ENCODE measurements around the gene VGLL4.
"Not testable (repeated sequence)": the region's sequence is repeated elsewhere in the genome, so short reads cannot be mapped to it uniquely, and the experiment has no call there.

Gene VGLL4

GRCh38 chr3:11591002-11591355, 52.7 kb downstream of the VGLL4 start:
- in situ Hi-C loops (cut with MboI; ENCODE audit: low sequenced_read_pairs) = no loop called here

DNA sequence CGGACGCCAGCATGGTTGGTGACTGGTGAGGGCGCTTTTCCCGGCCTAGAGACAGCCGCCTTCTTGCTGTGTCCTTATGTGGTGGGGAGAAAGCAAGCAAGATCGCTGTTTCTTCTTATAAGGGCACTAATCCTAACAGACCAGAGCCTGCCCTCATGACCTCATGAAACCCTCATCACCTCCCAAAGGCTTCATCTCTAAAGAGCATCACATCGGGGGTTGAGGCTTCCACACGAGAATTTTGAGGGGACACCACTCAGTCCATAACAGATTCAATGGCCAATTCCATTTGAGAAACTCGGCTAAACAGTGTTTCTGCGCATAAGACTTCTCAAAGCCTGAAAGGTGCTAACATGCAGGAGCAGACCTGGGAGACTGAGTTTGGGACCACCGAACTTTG, 54.0 kb downstream of the VGLL4 start:
- in situ Hi-C loops (cut with MboI; ENCODE audit: low sequenced_read_pairs) = no loop called here

DNA sequence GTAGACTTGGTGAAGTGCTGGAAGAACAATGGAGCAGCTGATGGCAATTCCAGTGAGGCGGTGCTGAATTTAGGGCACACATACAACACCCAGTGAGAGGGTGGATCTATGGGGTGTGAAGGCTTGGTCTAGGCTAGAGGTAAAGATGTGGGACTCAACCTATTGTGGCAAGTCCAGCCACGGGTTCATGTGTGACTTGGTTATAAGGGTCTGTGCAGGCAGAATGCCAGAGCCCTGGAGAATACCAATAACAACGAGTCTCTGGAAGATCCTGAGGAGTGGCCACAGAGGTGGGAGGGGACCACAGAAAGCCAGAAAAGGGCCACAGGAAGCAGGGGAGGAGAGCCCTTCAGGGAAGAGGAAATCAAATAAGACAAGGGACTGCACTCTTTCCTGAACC, 55.0 kb downstream of the VGLL4 start:
- in situ Hi-C loops (cut with MboI; ENCODE audit: low sequenced_read_pairs) = no loop called here

DNA sequence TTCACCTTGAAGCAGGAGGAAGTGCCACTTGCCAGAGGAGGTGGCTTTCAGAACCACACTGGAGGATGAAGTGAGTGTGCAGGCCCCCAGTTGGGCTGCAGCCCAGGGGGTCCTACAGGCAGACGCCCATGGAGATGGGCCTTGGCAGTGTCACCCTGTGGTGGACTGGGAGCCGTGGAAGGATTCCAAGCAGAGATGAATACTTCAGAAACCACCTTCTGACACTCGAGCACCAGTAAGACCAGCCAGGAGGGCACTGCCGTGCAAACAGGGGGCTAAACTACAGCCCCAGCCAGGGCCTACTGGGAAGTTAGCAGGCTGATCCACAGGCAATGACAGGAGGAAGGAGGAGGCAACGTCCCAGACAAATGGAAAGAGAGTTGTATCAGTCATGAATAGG, 55.4 kb downstream of the VGLL4 start:
- in situ Hi-C loops (cut with MboI; ENCODE audit: low sequenced_read_pairs) = no loop called here

GRCh38 chr3:11587766-11588165, 55.9 kb downstream of the VGLL4 start:
- in situ Hi-C loops (cut with MboI; ENCODE audit: low sequenced_read_pairs) = no loop called here

DNA sequence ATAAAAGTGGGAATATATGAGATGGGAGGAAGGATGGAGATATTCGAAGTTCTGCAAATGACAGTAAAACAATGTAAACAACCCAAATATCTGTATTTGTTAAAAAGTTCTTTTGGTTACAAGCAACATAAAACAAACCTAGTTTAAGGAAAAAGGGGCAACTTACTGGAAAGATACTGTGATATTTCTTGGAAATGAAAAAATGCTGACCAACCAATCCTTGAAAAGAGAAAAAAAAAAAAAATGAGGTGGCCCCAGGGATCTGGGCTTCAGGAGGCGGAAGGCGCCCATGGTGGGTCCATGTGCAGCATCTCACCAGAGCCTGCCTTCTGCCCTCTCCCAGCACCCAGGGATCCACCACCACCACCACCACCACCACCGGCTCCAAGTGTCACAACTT, 59.1 kb downstream of the VGLL4 start:
- in situ Hi-C loops (cut with MboI; ENCODE audit: low sequenced_read_pairs) = no loop called here

DNA sequence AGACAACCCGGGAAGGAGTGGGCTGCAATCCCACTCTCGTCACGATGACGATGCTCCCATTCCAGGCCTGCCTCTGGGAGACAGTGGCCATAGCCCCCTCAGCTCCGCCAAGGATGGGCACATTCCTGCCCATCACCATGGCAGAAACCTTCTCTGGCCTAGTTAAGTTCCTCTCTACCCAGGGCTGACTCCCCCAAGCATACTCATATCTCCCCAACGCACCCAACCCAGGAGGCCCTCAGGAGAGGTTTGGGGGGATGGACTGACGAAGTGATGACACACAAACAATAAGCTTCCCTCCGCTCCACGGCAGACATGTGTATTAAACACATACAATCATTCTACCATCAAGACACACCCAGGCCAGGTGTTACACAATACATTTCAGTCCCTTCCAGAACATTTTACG, 60.1 kb downstream of the VGLL4 start:
- in situ Hi-C loops (cut with MboI; ENCODE audit: low sequenced_read_pairs) = no loop called here

GRCh38 chr3:11583235-11583634, 60.5 kb downstream of the VGLL4 start:
- in situ Hi-C loops (cut with MboI; ENCODE audit: low sequenced_read_pairs) = no loop called here

GRCh38 chr3:11582191-11582968, 61.3 kb downstream of the VGLL4 start:
- in situ Hi-C loops (cut with MboI; ENCODE audit: low sequenced_read_pairs) = no loop called here

- in situ Hi-C loops (cut with MboI; ENCODE audit: low sequenced_read_pairs) = no loop called here
Observed at GRCh38 chr3:11581237-11582190, 62.2 kb downstream of the VGLL4 start.

DNA sequence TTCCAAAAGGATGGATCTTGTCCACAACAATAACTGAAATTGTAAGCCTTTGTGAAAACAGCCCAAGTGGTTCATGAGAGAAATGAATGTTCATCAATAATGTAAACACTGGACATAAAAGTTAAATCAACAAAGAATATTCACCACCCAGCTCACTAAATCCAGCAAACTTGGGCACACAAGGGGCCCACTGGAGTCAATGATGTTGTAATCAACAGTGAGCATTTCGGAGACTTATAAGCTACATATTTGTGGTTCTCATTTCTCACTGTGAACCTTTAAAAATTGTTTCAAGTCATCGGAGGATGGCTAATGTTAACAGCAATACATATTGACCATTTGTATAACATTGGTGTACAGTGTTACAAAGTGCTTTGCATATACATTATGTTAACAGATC, 63.1 kb downstream of the VGLL4 start:
- in situ Hi-C loops (cut with MboI; ENCODE audit: low sequenced_read_pairs) = no loop called here

- in situ Hi-C loops (cut with MboI; ENCODE audit: low sequenced_read_pairs) = no loop called here
Observed at GRCh38 chr3:11578169-11578568, 65.5 kb downstream of the VGLL4 start.

GRCh38 chr3:11576453-11576852, 67.3 kb downstream of the VGLL4 start:
- in situ Hi-C loops (cut with MboI; ENCODE audit: low sequenced_read_pairs) = no loop called here

GRCh38 chr3:11575677-11576076, 68.0 kb downstream of the VGLL4 start:
- in situ Hi-C loops (cut with MboI; ENCODE audit: low sequenced_read_pairs) = no loop called here

- in situ Hi-C loops (cut with MboI; ENCODE audit: low sequenced_read_pairs) = no loop called here
Observed at GRCh38 chr3:11574981-11575669, 68.6 kb downstream of the VGLL4 start.

GRCh38 chr3:11572660-11573059, 71.1 kb downstream of the VGLL4 start:
- in situ Hi-C loops (cut with MboI; ENCODE audit: low sequenced_read_pairs) = not testable (repeated sequence)

DNA sequence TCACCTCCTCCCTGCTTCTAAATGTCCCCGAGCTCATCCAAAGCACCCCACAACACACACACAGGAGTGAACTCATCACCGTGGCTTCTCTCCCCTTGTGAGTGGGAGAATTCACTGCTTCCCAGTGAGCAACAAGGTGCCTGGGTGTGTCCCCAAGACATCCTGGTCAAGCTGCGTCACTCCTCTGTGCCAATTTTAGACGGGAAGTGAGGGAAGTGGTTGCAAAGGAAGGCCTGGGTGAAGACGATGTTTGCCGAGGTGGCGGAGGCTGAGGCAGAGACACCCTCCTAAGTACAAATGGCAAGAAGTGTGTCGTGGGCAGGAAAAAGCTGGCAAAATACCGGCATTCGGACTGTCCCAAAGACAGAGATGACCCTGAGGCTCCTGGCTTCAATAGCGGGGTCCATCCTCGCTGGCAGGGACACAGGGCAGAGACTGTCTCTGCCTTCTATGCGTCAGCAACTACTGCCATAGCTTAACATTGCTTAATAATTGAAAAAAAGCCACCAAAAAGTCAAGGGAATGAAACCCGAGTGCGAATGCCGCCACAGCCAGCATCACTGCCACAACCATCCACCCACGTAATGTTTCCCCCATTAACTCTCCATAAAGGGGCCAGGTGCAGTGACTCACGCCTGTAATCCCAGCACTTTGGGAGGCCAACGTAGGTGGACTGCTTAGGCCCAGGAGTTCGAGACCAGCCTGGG, 72.8 kb downstream of the VGLL4 start:
- in situ Hi-C loops (cut with MboI; ENCODE audit: low sequenced_read_pairs) = no loop called here

DNA sequence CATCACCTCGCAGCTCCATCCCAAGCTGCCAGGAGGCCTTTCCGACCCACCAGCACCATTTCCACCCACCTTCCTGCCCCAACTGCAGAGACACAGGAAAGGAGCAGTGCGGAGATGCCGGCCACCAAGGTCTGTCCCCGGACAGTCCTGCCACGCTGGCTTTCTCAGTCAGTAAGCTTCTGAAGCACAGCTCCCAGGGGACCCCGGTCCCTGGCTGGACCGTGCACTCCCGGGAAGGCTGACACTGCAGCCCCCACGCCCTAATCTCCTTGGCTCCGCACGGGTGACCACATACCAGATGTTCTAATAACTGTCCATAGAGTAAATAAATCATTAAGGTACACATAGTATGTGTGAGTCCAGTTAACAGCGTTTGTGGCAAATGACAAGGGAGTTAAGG, 73.5 kb downstream of the VGLL4 start:
- in situ Hi-C loops (cut with MboI; ENCODE audit: low sequenced_read_pairs) = no loop called here

DNA sequence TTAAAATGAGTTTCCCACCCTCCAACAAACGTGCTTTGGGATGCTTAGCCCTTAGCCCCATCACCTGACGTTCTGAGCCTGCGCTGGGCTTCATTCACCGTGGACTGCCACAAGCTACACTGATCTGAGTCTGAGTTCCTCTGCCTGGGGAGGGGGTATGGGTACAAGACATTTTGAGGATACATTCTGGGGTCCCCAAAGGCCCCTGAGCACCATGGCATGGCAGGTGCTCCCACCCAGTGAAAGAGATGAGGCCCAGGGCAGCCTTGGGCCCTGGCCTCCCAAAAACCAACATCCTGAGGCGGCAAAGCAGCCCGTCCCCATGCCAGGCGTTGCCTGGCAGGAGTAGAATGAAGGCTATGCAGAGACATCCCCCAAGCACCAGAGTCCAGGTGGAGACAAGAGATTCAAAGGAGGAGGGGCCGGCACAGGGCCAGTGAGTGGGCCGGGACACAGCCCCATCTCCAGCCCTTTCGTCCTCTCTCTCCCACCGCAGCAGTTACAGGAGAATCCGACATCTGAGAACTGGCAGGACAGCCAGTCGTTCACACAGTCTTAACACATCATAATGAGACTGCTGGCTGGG, 74.5 kb downstream of the VGLL4 start:
- in situ Hi-C loops (cut with MboI; ENCODE audit: low sequenced_read_pairs) = no loop called here

GRCh38 chr3:11568503-11569155, 75.1 kb downstream of the VGLL4 start:
- in situ Hi-C loops (cut with MboI; ENCODE audit: low sequenced_read_pairs) = no loop called here

Data from HL-60/S4 (cell line).